Measurements from ENCODE around the gene QKI. TPM values are rescaled to one million over a fixed set of nuclear protein-coding genes. Genes with fewer than 3 reads are reported as not detected.

QKI gene
- total RNA-seq, 1 donor from 2014 or later: 247 TPM

GRCh38 chr6:163507965-163508364 is 93.4 kb downstream of the QKI start:
- Histone ChIP-seq H3K27ac (no peak overlapping the region), H3K4me1 (peaks cover 3% of the 10 kb centered on the region), H3K27me3 (ENCODE audit: low read depth) (no peaks in the 10 kb centered on the region), H3K4me3 (no peak overlapping the region), H3K36me3 (no peaks in the 10 kb centered on the region), H3K9me3 (peaks cover 12% of the 10 kb centered on the region)
- no peak for TF ChIP-seq CTCF (IDR thresholded peaks at IDR 0.05)
- DNase-seq: no peak
- intact Hi-C loops (cut with DNase I): no loop called here
- ATAC-seq: no peak

GRCh38 chr6:163513003-163513402 is 98.5 kb downstream of the QKI start:
- Histone ChIP-seq H3K27me3 (ENCODE audit: low read depth) (no peaks in the 10 kb centered on the region), H3K4me1 (peaks cover 9% of the 10 kb centered on the region), H3K27ac (no peak overlapping the region), H3K4me3 (no peak overlapping the region), H3K36me3 (no peaks in the 10 kb centered on the region), H3K9me3 (peaks cover 6% of the 10 kb centered on the region)
- no peak for TF ChIP-seq CTCF (IDR thresholded peaks at IDR 0.05)
- intact Hi-C loops (cut with DNase I): no loop called here
- ATAC-seq (no peak), DNase-seq (no peak)

GRCh38 chr6:163513570-163514166 is 99.2 kb downstream of the QKI start:
- Histone ChIP-seq H3K4me1 (peaks cover 13% of the 10 kb centered on the region), H3K36me3 (no peaks in the 10 kb centered on the region), H3K4me3 (no peak overlapping the region), H3K27me3 (ENCODE audit: low read depth) (no peaks in the 10 kb centered on the region), H3K9me3 (no peaks in the 10 kb centered on the region), H3K27ac (no peak overlapping the region)
- ATAC-seq (no peak), DNase-seq (no peak)
- intact Hi-C loops (cut with DNase I): no loop called here
- no peak for TF ChIP-seq CTCF (IDR thresholded peaks at IDR 0.05)

- no peaks in the 10 kb centered on the region for H3K27me3 ChIP-seq (ENCODE audit: low read depth)
- H3K9me3 ChIP-seq: no peaks in the 10 kb centered on the region
- H3K4me1 ChIP-seq: peaks cover 31% of the 10 kb centered on the region
- TF ChIP-seq CTCF (IDR thresholded peaks at IDR 0.05): no peak
- intact Hi-C loops (cut with DNase I): no loop called here
- H3K27ac ChIP-seq: no peak overlapping the region
- DNase-seq (no peak), ATAC-seq (no peak)
- H3K36me3 ChIP-seq: no peaks in the 10 kb centered on the region
- no peak overlapping the region for H3K4me3 ChIP-seq
These were observed 102.4 kb downstream of the QKI start for GRCh38 chr6:163516908-163517307.

- no peaks in the 10 kb centered on the region for H3K27me3 ChIP-seq (ENCODE audit: low read depth)
- peaks cover 30% of the 10 kb centered on the region for H3K4me1 ChIP-seq
- H3K36me3 ChIP-seq: no peaks in the 10 kb centered on the region
- TF ChIP-seq CTCF (IDR thresholded peaks at IDR 0.05): no peak
- intact Hi-C loops (cut with DNase I): no loop called here
- H3K9me3 ChIP-seq: no peaks in the 10 kb centered on the region
- no peak overlapping the region for H3K27ac ChIP-seq
- DNase-seq: no peak
- no peak overlapping the region for H3K4me3 ChIP-seq
- ATAC-seq: no peak
These were observed 106.4 kb downstream of the QKI start for GRCh38 chr6:163520956-163521355.
